ENCODE results near the gene KAT8.
A peak's percentile ranks its signal among the peaks of the same experiment; 100 is the strongest.
"Not testable (repeated sequence)": the region's sequence is repeated elsewhere in the genome, so short reads cannot be mapped to it uniquely, and the experiment has no call there.

KAT8 gene

DNA sequence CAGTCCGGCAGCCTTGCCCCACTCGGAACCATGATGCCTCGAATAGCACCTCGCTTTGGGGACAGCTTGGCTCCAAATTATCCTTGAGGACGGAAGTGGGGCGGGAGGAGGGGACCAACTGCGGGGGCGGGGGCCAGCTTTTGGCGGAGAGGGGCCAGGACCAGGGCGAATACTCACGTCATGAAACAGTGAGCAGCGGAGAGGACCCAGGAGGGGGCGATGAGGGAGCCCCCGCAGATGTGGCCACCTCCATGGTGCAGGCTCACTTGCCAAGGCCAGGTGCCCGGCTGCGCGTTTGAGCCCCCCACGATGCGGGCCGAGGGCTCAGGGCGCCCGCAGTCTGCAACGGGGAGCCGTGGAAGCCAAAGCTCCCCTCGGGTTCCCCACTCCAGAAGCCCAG lies 31.4 kb downstream of the KAT8 start:
- no peak for DNase-seq (ENCODE audit: low read depth)

DNA sequence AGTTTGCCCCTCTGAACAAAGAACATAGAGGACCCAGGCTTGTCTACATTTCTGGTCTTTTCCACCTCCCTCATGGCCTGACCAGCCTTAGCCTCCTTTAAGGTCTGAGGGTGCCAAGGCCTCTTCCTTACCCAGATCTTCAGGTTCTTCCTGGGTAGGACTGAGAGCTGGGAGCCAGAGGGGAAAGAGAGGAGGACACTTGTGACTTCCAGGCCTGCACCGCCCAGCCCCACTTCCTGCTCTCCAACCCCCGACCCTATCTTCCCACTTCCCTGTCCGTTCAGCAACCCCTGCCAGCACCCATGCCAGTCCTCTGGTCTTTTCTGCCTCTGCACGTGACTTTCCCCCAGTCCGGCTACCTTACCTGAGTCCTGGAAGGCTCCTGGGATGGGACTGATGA lies 31.9 kb downstream of the KAT8 start:
- no peak for DNase-seq (ENCODE audit: low read depth)

DNA sequence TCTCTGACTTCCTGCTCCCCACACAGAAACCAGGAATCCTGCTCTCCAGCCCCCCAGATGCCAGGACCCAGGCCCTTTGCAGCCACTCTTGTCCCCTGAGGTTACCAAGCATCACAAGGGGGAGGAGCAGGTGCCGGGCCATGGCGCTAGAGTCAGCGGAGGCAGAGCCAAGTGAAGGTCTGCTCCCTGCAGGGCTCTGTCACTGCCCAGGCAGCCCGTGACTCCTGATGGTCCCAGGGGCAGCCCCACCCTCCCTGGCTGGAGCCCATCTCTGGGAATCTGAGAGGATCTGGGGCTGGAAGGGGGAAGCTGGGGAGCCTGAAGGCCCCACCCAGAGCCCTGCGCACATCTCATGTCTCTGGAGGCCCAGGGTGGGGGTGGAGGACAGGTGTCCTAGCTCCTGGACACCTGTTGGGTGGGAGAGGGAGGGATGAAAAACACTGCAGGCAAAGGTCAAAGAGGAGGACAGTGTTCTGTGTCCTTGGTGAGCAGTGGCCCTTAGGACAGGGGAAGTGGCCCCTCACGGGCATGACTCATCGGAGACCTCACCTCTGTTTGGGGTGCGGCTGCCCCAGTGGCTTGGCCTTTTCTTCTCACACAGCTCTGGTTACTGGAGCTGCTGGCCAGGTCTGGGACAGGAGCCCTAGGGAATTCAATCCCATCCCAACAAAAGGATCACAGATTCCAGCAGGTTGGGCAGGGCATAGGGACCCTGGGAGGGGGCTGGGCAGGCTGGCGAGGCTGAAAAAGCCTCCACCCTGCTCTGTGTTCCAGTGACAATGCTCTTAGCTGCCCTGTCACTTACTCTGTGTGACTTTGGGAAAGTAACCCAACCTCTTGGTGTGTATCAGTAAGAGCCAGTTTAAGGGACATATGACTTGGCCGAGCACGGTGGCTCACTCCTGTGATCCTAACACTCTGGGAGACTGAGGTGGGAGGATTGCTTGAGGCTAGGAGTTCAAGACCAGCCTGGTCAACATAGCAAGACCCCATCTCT lies 32.7 kb downstream of the KAT8 start, which contains the start of gene PRSS36:
PRSS36 (minus strand) TSS at position 173 of the 997 bp plus-strand sequence; CDS start at position 142, 31 bp downstream.
- DNase-seq (ENCODE audit: low read depth), result no peak

DNA sequence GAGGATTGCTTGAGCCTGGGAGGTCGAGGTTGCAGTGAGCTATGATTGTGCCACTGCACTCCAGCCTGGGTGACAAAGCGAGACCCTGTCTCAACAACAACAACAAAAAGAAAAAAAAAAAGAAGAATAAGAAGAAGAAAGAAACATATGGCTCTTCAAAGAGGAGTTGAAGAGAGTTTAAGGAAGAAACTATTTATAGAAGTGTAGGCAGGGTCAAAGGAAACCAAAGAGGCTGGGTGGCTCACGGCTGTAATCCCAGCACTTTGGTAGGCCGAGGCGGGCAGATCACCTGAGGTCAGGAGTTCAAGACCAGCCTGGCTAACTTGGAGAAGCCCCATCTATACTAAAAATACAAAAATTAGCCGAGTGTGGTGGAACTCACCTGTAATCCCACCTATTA lies 33.5 kb downstream of the KAT8 start:
- DNase-seq (ENCODE audit: low read depth), result not testable (repeated sequence)

DNA sequence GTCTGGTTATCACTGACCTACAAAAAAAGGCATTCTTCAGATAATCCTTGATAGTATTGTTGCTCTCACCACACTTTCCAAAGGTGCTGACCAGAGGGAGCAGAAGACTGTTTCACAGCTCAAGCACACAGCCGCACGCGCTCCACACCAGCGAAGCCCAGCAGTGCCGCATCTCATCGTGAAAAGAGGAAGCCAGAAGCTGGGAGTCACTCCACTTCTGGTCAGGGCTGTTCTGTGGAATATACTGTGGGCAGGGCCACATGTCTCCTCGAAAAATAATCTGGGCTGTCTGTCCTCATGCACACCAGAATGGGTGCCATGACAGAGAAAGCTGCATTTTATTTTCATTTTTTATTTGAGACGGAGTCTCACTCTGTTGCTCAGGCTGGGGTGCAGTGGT lies 39.7 kb downstream of the KAT8 start:
- no peak for DNase-seq (ENCODE audit: low read depth)

DNA sequence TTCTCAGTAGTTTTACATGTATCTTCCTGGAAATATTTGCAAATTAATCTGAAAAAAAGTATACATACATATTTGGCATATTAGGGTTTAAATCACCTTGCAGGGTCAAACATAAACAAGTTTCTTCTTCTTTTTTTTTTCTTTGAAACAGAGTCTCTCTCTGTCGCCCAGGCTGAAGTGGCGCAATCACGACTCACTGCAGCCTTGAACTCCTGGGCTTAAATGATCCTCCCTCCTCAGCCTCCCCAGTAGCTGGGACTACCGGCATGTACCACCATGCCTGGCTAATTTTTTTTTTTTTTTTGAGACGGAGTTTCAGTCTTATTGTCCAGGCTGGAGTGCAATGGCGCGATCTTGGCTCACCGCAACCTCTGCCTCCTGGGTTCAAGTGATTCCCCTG lies 49.9 kb downstream of the KAT8 start:
- DNase-seq (ENCODE audit: low read depth), result no peak

DNA sequence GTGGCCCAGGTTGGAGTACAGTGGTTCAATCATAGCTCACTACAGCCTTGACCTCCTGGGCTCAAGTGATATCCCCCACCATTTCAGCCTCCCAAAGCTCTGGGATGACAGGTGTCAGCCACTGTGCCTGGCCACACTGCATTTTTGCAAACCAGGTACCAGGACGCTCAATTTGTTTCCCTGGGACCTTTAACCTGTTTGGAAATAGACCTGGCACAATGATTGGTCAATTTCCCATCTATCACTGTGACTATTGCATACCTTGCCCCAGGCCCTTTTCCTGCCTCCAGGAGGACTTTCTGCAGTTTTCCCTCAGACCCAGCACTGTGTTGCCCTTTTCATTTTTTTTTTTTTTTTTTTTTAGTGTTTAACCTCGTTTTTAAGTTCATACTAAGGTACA lies 51.4 kb downstream of the KAT8 start:
- no peak for DNase-seq (ENCODE audit: low read depth)

DNA sequence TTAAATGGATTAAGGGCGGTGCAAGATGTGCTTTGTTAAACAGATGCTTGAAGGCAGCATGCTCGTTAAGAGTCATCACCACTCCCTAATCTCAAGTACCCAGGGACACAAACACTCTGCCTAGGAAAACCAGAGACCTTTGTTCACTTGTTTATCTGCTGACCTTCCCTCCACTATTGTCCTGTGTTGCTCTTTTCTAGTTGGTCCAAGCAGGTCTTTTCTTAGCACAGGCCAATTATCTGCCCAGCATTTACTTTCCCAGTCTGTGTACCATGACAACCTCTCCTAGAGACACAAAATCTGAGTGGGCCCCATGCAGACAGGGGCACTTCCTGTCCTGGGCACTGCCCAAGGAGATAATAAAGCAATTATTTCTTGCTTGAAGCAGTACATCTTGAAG lies 52.6 kb downstream of the KAT8 start:
- DNase-seq (ENCODE audit: low read depth), result not testable (repeated sequence)

DNA sequence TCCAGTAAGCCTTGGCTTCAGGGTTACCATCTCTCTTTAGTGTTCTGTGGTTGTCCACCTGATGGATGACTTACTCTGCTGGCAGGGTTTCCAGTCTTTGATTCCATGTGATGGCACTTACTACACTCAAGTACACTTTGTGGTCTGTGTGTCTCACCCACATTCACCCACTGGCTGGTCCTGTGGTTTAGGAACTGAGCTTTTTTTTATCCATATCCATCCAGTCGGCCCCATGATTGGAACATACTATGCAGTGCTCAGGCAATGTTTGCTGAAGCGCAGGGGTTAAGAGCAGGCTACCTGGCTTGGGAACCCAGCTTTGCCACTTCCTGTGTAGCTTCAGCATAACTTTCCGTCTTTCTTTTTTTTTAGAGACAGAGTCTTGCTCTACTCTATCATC lies 59.7 kb downstream of the KAT8 start:
- peak; percentile 61 for DNase-seq (ENCODE audit: low read depth)

DNA sequence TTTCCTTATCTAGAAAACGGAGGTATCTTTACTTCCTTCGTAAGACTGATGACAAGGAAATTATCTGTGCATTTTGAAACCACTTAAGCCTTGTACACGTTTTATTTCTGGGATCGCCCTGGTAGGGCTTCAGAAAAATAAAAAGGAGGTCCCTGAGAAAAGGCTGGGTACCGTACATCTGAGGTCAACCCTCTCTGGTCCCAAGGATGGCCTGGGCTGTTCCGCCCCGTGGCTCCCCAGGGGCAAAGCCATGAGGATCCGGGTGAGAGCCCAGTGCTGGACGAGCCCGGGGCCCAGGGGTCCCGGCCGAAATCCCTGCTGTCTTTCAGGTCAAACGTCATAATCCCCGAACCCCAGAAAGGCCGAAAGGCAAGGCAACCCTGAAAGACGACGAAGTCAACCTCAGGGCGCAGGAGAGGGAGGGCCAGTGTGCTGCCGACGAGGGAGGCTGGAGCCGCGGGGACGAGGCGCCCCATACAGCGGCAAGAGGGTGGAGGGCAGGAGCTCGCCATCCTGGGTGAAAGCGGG lies 61.8 kb downstream of the KAT8 start:
- DNase-seq (ENCODE audit: low read depth), result no peak

DNA sequence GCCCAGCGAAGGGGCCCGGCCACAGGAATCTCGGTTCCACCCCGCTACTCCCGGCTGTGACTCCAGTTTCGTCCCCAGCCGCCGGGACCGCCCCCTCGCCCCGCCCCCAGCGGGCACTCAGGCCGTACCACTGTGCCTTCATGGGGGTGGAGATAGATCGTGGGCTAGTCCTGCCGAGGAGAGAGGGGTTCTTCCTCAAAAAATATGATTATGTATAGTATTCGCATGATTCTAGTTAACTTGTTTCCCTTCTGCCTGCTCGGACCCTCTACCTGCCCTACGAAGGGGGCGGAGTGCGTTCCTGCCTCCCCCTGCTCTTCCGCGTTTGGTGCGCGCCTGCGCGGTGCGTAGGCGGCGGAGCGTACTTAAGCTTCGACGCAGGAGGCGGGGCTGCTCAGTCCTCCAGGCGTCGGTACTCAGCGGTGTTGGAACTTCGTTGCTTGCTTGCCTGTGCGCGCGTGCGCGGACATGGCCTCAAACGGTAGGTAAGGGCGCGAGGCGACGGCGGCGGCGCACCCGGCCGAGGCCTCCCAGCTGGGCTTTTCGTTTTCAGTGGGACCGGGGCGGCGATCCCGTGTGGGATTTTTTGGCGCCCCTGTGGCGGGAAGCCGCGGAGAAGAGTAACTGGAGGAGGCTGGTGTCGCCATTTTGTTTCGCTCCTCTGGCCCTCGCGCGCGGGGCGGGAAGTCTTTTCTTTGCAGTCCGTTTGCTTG lies 62.4 kb downstream of the KAT8 start, which contains the start of gene FUS:
FUS (plus strand) TSS at position 393 of the 713 bp plus-strand sequence; CDS start at position 469, 76 bp downstream.
- peak; percentile 88 for DNase-seq (ENCODE audit: low read depth)

Data from ELR (cell line).